GM10266 (cell line): ENCODE results near the gene ALPG.

Experiments
- DNase-seq: peaks from one replicate; pipeline ENCODE4 v3.0.0; 2012; ENCODE audit errors: extremely low spot score
- TF ChIP-seq, protein P1 (sequence below): IDR thresholded peaks from 2 replicates; pipeline ENCODE4 v1.5.1; 2012; ENCODE audit warnings: mild to moderate bottlenecking, low read depth; ENCODE audit not compliant: control insufficient read depth, insufficient read depth; ENCODE audit errors: missing control alignments

ALPG gene

GRCh38 chr2:232385660-232386489 lies 20.8 kb upstream of the ALPG start:
- TF ChIP-seq, protein P1, sequence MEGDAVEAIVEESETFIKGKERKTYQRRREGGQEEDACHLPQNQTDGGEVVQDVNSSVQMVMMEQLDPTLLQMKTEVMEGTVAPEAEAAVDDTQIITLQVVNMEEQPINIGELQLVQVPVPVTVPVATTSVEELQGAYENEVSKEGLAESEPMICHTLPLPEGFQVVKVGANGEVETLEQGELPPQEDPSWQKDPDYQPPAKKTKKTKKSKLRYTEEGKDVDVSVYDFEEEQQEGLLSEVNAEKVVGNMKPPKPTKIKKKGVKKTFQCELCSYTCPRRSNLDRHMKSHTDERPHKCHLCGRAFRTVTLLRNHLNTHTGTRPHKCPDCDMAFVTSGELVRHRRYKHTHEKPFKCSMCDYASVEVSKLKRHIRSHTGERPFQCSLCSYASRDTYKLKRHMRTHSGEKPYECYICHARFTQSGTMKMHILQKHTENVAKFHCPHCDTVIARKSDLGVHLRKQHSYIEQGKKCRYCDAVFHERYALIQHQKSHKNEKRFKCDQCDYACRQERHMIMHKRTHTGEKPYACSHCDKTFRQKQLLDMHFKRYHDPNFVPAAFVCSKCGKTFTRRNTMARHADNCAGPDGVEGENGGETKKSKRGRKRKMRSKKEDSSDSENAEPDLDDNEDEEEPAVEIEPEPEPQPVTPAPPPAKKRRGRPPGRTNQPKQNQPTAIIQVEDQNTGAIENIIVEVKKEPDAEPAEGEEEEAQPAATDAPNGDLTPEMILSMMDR = no peak
- DNase-seq = no peak

GRCh38 chr2:232386490-232386739 lies 20.2 kb upstream of the ALPG start:
- TF ChIP-seq, protein P1 = no peak
- DNase-seq = no peak

GRCh38 chr2:232386740-232387450 lies 19.7 kb upstream of the ALPG start:
- no peak for DNase-seq

GRCh38 chr2:232387451-232388171 lies 19.0 kb upstream of the ALPG start:
- no peak for DNase-seq
- TF ChIP-seq, protein P1 = no peak

More at GRCh38 chr2:232386740-232387450, 19.7 kb upstream of the ALPG start:
- TF ChIP-seq, protein P1 = no peak

GRCh38 chr2:232388324-232388891 lies 18.2 kb upstream of the ALPG start:
- TF ChIP-seq, protein P1 = no peak
- DNase-seq = no peak

DNA sequence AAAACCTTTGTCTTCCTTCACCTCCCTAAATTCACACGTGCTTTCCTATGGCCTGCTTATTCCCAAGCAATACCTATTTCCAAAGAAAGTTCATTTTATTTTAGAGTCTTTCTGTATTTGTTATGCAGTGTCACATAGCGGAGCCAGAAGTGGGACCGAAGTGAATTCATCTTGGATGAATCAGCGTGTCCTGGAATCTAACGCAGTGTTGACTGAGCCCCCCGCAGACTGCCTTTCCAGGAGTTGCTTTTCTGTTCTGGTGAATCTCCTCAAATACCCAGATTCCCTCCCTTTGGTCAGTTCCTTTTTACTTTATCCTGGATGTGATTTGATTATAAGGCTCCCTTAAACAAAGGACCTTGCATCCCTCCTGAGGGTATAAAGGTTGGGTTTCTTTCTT lies 17.3 kb upstream of the ALPG start:
- TF ChIP-seq, protein P1 = no peak
- no peak for DNase-seq
